ENCODE measurements around the gene GRK5.

DNA sequence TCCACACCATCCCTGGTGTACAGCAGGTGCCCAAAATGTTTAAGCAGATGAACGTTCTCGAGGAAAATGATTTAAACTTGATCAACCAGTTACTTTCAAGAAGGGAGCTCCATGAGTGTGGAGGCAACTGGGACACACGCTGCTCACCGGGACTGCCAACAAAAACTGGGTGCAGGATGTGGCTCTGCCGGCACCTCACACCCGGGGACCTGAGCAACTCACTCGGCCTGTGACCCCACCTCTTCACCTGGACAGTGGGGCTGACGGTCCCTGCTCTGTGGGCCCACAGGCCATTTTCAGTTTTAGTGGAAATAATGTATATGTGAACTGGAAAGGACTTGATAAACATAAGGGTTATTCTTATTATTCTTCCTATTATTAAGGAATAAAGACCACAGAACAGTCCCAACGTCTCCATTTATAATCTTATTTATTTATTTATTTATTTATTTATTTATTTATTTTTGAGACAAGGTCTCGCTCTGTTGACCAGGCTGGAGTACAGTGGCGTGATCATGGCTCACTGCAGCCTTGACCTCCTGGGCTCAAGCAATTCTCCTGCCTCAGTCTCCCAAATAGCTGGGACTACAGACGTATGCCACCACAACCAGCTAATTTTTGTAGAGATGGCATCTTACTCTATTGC lies 274.5 kb downstream of the GRK5 start:
- TF ChIP-seq, protein P1, sequence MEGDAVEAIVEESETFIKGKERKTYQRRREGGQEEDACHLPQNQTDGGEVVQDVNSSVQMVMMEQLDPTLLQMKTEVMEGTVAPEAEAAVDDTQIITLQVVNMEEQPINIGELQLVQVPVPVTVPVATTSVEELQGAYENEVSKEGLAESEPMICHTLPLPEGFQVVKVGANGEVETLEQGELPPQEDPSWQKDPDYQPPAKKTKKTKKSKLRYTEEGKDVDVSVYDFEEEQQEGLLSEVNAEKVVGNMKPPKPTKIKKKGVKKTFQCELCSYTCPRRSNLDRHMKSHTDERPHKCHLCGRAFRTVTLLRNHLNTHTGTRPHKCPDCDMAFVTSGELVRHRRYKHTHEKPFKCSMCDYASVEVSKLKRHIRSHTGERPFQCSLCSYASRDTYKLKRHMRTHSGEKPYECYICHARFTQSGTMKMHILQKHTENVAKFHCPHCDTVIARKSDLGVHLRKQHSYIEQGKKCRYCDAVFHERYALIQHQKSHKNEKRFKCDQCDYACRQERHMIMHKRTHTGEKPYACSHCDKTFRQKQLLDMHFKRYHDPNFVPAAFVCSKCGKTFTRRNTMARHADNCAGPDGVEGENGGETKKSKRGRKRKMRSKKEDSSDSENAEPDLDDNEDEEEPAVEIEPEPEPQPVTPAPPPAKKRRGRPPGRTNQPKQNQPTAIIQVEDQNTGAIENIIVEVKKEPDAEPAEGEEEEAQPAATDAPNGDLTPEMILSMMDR (IDR thresholded peaks at IDR 0.05), result no peak
- TF ChIP-seq, protein P2, sequence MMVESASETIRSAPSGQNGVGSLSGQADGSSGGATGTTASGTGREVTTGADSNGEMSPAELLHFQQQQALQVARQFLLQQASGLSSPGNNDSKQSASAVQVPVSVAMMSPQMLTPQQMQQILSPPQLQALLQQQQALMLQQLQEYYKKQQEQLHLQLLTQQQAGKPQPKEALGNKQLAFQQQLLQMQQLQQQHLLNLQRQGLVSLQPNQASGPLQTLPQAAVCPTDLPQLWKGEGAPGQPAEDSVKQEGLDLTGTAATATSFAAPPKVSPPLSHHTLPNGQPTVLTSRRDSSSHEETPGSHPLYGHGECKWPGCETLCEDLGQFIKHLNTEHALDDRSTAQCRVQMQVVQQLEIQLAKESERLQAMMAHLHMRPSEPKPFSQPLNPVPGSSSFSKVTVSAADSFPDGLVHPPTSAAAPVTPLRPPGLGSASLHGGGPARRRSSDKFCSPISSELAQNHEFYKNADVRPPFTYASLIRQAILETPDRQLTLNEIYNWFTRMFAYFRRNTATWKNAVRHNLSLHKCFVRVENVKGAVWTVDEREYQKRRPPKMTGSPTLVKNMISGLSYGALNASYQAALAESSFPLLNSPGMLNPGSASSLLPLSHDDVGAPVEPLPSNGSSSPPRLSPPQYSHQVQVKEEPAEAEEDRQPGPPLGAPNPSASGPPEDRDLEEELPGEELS (CRISPR knock-in tag; IDR thresholded peaks at IDR 0.05), result no peak
- TF ChIP-seq, protein P3, sequence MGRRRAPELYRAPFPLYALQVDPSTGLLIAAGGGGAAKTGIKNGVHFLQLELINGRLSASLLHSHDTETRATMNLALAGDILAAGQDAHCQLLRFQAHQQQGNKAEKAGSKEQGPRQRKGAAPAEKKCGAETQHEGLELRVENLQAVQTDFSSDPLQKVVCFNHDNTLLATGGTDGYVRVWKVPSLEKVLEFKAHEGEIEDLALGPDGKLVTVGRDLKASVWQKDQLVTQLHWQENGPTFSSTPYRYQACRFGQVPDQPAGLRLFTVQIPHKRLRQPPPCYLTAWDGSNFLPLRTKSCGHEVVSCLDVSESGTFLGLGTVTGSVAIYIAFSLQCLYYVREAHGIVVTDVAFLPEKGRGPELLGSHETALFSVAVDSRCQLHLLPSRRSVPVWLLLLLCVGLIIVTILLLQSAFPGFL (CRISPR knock-in tag; IDR thresholded peaks at IDR 0.05; ENCODE audit: borderline replicate concordance), result no peak
- TF ChIP-seq ZNF219 (CRISPR knock-in tag; IDR thresholded peaks at IDR 0.05; ENCODE audit: borderline replicate concordance) (no peak), TEAD4 (CRISPR knock-in tag; IDR thresholded peaks at IDR 0.05) (no peak), IRF2 (CRISPR knock-in tag; IDR thresholded peaks at IDR 0.05; ENCODE audit: borderline replicate concordance, low read depth) (no peak), JAZF1 (CRISPR knock-in tag; IDR thresholded peaks at IDR 0.05) (no peak)
- TF ChIP-seq, protein P4, sequence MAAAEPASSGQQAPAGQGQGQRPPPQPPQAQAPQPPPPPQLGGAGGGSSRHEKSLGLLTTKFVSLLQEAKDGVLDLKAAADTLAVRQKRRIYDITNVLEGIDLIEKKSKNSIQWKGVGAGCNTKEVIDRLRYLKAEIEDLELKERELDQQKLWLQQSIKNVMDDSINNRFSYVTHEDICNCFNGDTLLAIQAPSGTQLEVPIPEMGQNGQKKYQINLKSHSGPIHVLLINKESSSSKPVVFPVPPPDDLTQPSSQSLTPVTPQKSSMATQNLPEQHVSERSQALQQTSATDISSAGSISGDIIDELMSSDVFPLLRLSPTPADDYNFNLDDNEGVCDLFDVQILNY (CRISPR knock-in tag; IDR thresholded peaks at IDR 0.05), result no peak
- TF ChIP-seq, protein P5, sequence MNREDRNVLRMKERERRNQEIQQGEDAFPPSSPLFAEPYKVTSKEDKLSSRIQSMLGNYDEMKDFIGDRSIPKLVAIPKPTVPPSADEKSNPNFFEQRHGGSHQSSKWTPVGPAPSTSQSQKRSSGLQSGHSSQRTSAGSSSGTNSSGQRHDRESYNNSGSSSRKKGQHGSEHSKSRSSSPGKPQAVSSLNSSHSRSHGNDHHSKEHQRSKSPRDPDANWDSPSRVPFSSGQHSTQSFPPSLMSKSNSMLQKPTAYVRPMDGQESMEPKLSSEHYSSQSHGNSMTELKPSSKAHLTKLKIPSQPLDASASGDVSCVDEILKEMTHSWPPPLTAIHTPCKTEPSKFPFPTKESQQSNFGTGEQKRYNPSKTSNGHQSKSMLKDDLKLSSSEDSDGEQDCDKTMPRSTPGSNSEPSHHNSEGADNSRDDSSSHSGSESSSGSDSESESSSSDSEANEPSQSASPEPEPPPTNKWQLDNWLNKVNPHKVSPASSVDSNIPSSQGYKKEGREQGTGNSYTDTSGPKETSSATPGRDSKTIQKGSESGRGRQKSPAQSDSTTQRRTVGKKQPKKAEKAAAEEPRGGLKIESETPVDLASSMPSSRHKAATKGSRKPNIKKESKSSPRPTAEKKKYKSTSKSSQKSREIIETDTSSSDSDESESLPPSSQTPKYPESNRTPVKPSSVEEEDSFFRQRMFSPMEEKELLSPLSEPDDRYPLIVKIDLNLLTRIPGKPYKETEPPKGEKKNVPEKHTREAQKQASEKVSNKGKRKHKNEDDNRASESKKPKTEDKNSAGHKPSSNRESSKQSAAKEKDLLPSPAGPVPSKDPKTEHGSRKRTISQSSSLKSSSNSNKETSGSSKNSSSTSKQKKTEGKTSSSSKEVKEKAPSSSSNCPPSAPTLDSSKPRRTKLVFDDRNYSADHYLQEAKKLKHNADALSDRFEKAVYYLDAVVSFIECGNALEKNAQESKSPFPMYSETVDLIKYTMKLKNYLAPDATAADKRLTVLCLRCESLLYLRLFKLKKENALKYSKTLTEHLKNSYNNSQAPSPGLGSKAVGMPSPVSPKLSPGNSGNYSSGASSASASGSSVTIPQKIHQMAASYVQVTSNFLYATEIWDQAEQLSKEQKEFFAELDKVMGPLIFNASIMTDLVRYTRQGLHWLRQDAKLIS (CRISPR knock-in tag; IDR thresholded peaks at IDR 0.05; ENCODE audit: borderline replicate concordance), result no peak
- TF ChIP-seq, protein P6, sequence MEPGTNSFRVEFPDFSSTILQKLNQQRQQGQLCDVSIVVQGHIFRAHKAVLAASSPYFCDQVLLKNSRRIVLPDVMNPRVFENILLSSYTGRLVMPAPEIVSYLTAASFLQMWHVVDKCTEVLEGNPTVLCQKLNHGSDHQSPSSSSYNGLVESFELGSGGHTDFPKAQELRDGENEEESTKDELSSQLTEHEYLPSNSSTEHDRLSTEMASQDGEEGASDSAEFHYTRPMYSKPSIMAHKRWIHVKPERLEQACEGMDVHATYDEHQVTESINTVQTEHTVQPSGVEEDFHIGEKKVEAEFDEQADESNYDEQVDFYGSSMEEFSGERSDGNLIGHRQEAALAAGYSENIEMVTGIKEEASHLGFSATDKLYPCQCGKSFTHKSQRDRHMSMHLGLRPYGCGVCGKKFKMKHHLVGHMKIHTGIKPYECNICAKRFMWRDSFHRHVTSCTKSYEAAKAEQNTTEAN (CRISPR knock-in tag; IDR thresholded peaks at IDR 0.05), result no peak
- TF ChIP-seq, protein P7, sequence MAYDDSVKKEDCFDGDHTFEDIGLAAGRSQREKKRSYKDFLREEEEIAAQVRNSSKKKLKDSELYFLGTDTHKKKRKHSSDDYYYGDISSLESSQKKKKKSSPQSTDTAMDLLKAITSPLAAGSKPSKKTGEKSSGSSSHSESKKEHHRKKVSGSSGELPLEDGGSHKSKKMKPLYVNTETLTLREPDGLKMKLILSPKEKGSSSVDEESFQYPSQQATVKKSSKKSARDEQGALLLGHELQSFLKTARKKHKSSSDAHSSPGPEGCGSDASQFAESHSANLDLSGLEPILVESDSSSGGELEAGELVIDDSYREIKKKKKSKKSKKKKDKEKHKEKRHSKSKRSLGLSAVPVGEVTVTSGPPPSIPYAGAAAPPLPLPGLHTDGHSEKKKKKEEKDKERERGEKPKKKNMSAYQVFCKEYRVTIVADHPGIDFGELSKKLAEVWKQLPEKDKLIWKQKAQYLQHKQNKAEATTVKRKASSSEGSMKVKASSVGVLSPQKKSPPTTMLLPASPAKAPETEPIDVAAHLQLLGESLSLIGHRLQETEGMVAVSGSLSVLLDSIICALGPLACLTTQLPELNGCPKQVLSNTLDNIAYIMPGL (CRISPR knock-in tag; IDR thresholded peaks at IDR 0.05), result no peak
